Fibroblast of skin of right quadriceps (primary cell): ENCODE results near the gene SH3GLB2.

Source experiments
- DNase-seq: peaks from one replicate; pipeline ENCODE4 v3.0.0-alpha.2; 2013

The SH3GLB2 gene

DNA sequence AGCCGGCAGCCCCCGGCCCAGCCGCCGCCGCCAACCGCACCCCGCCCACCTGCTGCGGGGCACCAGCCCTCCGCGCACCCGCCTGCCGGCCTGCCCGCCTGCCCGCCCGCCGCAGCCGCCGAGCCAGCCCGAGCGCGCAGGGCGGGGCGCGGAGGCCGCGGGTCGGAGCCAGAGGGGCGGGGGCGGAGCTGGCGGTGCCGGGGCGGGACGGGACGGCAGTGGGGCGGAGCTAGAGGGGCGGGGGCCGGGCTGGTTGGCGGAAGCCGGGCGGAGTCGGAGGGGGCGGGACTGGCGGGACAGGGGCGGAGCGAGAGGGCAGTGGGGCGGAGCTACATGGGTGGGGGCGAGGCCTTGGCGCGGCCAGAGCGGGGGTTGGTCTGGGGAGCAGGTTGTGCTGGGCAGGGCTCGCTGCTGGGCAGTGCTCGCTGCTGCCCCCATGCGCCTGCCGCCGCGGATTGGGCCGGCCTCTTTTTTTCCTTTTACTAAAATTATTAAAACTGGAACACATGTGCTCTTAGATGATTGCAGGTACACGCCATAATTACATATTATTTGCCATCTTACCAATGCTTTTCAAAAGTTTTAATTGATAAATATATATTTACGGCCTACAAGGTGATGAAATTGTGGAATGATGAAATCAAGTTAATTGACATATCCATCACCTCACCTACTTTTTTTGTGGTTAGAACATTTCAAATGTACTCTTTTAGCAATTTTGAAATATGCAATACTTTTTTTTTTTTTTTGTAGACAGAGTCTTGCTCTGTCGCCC is at the start of gene SH3GLB2:
SH3GLB2 (minus strand) TSS at position 140 of the 775 bp plus-strand sequence. CDS start 177 bp downstream, outside the sequence.
- peak; percentile 92 for DNase-seq

DNA sequence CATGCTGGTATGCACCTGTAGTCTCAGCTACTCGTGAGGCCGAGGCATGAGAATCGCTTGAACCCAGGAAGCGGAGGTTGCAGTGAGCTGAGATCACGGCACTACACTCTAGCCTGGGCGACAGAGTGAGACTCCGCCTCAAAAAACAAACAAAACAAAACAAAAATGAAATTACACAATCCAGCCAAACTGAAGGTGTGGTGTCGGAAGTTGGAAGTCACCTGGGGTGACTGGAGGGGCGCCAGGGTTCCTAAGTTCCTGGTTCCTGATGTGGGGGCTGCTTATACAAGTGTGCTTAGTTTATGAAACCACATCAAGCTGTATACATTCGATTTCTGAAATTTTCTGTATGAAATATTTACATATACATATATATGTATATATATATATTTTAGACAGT is 49.1 kb upstream of the SH3GLB2 start:
- DNase-seq: no peak

DNA sequence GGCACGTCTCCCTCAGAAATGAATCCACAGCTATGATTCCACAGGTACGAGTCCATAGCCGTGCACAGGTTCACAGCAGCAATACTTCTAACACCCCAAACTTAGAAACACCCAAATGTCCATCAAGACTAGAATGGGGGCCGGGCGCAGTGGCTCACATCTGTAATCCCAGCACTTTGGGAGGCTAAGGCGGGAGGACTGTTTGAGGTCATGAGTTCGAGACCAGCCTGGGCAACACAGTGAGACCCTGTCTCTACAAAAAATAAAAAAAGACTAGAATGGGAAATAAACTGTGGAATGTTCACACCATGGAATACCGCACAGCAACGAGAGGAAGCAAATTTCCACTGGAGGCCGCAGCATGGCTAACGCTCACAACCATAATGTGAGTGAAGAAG is 48.5 kb upstream of the SH3GLB2 start:
- no peak for DNase-seq

DNA sequence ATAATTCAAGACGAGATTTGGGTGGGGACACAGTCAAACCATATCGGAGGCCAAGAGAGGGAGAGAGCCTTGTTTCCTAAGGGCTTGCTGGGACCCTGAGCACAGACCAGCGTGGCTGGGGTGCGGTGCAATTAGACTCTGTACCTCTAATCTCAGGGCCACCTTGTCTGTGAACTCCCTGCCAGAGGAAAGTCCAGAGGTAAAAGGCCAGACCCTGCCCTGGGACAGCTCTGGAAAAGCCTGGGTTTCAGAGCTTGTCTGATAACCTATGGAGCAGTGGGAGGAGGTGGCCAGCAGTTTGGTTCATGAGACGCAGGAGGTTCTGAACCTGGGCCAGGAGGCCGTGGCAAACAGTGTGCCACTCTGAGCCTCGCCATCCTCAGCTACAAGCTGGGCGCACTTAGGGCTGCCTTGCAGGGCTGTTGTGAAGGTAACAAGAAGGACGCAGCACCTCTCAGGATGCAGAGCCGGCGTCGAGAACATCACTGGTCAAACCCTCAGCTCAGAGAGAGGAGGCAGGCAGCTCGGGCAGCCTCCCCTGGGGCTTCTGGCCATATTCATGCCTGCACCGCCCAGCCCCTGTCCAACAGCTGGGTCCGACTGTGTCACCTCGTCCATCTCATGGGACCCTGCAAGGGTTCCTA is 48.0 kb upstream of the SH3GLB2 start:
- no peak for DNase-seq

DNA sequence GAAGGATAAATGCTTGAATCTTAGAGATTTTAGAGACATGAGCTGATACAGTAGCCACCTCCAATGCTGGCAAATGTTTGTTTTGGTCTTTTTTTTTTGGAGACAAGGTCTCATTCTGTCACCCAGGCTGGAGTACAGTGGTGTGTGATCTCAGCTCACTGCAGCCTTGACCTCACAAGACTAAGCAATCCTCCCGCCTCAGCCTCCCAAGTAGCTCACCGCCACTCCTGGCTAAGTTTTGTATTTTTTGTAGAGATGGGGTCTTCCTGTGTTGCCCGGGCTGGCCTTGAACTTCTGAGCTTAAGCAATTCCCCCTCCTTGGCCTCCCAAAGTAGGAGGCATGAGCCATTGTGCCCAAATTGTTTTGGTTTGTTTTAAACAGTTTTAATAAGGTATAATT is 46.0 kb upstream of the SH3GLB2 start:
- no peak for DNase-seq

DNA sequence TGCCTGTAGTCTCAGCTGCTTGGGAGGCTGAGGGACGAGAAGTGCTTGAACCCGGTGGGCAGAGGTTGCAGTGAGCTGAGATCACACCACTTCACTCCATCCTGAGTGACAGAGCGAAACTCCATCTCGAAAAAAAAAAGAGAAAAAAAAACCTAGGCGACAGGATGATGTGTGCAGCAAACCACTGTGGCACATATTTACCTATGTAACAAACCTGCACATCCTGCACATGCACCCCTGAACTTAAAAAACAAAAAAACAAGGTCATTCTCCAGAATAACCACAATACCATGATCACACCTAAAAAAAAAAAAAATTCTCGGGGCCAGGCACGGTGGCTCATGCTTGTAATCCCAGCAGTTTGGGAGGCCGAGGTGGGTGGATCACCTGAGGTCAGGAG is 45.3 kb upstream of the SH3GLB2 start:
- no peak for DNase-seq

DNA sequence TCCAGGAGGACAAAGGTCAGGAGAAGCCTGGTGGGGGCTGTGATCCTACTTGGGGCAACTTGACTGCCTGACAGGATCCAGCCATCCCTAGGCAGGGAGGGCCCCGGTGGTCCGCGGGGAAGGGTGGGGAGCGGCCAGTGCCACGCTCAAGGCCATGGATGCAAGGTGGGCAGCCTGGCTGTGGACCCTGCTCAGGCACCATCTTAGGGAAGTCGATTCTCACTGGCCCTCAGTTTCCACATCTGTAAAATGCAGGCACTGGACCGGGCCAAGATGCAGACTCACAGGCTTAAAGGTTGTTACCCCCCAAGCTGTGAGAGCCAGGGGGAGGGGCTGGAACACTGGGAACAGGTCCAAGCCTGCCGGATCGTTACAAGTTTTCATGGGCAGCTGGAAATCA is 44.0 kb upstream of the SH3GLB2 start:
- DNase-seq: no peak

DNA sequence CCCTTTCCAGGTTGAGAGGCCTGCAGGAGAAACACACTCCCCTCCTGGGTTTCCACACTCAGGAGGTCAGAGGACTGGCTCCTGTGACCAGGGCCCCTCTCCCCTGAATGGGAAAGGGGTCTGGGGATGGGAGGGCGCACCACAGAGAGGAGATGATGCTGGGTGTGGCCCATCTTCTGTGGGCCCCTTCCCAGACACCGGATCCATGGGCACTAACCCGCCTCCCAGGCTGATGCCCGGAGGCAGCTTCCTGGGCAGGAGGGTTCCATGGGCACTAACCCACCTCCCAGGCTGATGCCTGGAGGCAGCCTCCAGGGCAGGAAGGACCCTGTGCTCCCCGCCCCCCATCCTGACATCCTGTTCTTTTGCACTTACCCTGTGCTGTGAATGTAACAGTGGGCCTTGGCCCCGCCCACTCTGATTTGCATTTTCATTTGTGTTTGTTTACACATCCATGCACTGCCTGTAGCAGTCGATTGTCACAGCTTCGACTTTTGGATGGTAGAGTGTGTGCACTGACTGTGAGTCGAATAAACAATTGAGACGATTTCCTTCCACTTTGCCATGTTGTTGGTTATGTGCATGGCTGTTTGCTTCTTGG is 43.5 kb upstream of the SH3GLB2 start:
- DNase-seq: no peak

DNA sequence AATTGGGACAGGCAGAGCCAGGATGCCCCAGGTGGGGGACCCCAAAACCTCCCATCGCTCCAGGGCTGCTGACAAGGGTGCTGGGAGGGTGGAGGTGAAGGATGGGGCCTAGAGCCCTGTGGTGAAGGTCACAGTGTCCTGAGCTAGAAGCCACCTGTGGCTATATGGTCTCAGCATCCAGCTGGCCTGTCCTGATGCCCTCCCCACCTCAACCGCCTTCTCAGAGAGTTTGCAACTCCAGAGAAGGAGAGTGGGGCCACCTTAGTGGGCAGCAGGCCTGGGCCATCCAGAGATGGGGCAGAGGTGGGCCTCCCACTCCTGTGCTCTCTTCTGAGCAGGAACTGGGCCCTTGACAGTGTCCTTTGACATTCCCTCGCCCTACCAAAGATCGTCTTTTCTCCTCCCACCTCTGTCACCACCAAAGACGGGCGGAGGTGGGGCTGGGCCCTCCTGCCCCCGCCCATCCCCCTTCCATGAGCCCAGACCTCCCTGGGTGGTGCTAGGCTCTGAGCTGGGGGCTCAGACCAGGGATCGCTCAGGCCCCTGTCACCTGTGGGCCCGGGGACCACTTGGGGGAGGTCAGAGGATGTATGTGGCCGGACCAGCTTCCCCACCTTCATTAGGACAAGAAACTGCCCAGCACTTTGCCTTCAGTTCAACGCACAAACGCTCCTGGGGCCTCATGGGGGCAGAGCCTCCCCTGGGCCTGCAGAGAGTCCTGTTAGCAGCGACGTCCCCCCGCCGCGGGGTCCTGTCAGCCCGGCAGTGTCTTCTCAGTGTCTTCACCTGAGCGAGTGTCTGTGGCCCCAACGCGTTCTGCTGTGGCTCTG is 42.8 kb upstream of the SH3GLB2 start:
- DNase-seq: no peak

DNA sequence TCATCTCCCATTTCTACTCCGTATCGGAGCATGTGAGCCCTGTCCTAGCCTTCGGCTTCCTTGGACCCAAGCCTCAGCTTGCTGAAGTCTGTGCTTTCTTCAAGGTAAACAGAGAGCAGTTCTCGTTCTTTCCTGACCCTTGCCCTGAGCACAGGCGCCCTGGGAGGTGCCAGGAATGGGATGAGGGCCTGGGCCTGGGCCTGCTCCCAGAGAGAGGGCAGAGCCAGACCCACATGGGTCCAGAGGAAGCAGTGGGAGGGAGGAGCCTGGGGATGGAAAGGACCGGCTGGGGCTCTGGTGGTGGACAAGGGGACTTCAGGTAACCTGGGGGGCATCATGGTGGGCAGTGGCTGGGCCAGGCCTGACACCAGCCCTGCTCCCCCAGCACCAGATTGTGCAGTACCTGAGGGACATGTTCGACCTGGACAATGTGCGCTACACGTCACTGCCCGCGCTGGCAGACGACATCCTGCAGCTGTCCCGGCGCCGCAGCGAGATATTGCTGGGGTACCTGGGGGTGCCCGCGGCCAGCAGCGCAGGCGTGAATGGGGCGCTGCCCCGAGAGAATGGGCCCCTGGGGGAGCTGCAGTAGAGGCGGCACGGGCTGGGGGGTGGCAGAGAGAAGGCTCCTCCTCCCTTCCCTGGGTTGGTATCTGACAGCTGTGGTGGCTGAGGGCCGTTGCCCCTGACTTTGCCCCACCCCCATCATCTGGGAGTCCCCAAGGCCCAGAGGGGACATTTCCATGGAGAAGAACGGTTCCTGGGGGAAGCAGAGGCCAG is 41.9 kb upstream of the SH3GLB2 start:
- DNase-seq: no peak

DNA sequence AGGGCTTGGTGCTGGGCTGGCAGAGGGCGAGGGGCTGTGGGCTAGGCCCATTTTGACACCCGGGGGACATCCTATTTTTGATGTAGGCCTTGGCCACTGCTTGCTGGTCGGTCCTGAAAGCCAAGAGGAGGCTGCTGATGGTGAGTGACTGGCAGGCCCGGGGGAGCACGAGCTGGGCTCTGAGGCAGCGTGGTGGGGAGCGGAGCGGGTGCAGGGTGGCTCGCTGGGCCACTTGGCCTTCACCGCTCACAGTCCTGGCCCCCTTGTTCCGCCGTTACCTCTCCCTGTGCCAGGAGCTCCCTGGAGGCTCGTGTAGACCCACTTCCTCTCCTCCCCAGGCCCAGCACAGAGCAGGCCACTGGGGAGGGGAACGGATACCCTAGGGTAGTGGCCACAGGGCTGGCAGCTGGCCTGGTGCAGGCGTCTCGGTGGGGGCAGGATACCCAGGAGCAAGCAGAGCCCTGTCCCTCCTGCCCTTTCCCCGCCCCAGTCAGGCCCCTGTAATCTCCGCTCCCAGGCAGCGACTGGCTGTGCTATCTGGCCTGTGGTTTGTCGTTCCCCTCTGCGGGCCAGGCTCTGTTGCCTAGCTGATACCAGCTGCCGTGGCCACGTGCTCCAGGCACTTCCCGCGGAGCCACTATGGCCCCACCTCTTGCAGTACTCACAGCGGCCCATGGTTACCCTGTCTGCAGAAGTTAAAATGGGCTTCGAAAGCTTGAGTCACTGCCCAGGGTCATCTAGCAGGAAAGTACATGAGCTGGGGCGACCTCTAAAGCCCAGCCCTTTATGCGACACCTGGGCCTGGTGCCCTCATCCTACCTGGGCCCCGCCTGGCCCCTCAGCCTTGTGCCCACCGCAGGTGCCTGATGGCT is 41.1 kb upstream of the SH3GLB2 start:
- DNase-seq: no peak

DNA sequence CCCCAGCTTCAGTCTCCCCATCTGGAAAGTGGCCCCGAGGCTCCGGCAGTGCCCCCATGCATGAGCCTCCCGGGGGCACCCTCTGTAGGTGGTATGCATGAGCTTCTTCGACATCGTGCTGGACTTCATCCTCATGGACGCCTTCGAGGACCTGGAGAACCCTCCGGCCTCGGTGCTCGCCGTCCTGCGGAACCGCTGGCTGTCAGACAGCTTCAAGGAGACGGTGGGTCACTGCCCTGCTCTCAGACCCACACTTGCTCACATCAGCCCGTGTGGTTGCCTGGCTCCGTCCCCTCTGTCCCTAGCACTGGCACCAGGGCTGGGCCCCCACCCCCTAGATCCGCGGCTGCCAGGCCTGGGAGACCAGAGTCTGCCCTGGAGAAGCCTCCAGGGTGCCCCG is 40.0 kb upstream of the SH3GLB2 start:
- DNase-seq: no peak

DNA sequence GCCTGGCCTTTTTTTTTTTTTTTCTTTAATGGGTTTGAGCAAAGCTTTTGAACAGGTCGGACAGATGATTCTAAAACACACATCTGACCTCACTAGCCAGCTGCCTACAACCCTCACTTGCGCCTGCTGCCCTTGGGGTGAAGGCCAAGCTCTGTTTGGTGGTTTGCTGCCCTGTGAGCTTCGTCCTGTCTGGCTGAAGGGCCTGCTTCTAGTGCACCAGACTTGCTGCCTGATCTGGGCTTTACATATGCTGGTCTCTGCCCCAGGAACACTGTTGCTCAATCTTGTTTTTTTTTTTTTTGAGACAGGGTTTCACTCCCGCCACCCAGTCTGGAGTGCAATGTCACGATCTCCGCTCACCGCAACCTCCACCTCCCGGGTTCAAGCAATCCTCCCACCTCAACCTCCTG is 36.4 kb upstream of the SH3GLB2 start:
- DNase-seq: no peak

DNA sequence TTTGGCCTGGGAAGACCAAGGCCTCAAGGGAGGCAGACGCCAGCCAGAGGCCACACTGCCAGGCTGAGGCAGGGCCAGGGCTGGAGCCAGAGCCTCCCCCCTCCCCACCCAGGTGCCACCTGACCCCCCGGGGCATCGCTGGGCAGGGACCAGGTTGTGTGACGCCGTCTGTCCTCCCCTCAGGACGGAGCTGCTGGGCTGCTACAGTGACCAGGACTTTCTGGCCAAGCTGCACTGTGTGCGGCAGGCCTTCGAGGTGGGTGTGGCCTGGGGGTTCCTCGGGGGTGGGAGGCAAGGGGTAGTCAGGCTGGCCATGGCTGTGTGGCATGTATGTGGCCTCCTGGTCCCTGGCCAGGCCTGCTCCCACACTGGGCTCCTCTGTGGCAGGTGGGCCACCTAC is 34.9 kb upstream of the SH3GLB2 start:
- no peak for DNase-seq

DNA sequence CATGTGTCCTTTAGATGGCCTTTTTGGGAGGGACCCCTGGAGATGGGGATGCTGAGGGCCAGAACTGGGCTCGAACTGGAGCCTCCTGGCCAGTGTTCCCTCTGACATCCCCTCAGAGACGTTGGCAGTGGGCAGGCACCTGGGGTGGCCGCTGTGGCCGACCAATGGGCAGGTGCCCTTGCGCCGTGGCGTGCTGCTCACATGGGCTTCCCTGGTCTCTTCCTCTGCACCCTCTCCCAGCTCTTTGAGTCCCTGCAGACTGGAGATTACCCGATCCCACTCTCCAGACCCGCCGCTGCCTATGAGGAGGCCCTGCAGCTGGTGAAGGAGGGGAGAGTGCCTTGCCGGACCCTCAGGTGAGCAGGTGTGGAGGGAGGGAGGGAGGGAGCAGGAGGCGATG is 32.9 kb upstream of the SH3GLB2 start:
- DNase-seq: no peak

DNA sequence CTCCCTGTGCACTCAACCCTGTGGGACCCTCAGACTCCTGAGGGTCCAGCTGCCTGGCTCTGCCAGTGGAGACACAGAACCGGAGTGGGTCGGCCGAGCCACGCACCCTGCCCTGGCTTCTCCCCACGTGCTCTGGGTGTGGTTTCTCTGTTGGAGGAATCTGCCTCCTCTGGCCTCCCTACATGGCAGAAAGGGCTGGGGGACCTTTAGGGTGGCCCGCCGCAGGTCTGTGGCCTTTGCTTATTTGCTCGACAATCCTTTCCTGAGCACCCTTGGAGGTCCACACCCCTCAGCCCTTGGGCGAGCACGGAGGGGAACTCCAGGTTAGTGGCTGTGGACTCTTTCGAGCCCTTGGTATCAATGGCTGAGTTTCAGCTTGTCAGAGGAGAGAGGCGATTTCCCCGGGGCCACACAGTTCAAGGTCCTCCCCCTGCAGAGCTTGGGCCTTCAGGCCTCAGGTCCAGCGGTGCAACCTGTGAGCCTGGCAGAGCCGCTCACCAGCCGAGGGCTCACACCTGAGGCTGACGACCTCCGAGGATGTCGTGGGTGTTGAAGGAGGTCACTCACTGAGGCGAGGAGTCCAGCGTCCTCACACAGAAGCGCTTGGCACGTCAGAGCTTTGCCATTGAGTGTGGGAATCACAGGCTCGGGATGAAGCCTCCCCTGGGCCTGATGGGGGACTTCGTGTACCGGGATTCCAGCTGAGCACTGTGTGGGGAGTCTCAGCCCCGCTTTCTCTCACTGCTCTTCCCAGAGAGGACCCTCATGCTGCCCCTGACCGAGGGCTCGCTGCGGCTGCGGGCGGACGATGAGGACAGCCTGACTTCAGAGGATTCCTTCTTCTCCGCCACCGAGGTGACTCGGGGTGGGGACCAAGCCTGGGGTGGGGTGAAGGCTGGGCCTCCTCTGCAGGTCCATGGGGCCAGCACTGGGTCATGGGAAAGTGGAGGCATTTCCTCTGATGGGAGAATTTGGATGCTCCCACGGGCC is 32.0 kb upstream of the SH3GLB2 start:
- DNase-seq: no peak

DNA sequence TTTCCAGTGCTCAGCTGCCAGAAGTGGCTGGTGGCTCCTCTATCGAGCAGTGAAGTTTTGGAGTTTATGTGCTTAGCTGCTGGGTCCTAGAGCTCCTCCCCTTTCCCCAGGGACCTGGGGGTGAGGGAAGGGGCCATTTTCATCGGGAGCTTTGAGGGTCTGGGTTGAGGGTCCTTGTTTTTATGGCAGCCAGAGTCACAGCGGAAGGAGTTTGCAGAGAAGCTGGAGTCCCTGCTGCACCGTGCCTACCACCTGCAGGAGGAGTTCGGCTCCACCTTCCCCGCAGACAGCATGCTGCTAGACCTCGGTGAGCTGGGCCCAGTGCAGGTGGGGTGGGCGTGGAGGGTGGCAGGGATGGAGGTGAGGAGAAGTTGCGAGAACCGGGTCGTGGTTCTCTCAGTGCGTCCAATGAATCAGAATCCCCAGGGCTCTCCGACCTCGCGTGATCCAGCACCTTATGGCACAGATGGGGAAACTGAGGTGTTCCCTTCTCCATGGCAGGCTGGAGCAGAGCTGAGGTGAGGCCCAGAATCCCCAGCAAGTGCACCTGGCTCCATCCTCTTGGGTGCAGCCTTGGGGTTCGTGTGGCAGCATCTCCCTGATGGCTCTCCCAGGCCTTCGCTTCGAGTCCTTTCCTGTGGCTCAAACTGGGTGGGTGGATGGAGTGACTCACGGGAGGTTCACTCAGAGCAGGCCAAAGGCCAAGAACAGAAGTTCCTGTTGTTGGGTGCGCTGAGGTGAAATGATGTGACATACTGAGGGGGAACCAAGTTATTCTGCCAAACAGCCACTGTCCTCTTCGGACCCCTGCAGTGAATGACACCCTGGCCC is 31.0 kb upstream of the SH3GLB2 start:
- DNase-seq: no peak

DNA sequence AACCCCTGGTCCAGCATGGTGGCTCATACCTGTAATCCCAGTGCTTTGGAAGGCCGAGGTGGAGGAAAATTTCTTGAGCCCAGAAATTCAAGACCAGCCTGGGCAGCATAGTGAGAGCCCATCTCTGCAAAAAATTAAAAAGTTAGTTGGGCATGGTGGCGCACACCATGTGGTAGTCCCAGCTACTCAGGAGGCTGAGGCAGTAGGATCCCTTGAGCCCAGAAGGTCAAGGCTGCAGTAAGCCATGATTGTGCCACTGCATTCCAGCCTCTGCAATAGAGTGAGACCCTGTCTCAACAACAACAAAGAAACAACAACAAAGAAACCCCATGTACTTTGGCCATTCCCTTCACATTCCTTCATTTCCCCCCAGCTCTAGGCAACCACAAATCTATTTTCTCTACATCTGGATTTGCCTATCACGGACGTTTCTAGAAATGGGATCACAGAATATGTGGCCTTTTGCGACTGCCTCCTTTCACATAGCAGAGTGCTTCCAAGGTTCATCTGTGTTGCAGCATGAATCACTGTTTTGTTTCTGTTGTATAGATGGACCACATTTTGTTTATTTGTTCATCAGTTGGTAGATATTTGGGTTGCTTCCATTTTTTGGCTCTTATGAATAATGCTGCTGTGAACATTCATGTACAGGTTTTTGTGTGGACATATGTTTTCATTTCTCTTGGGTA is 26.2 kb upstream of the SH3GLB2 start:
- no peak for DNase-seq

DNA sequence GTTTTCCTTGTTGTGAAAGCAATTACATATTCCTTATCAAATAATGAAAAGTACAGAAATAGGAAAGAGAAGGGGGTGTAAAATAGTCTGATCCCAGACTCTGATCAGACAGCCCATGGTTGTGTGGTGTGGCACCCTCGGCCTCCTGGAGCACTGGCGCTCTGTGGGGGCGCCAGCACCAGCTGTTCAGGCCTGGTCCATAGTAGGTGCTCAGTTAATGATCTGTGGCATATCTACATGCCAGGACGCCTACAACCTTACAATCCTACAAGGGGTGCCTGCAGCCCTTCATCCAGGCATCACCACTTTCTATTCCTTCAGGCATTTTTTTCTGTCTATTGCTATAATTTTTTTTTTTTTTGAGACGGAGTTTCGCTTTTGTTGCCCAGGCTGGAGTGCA is 24.9 kb upstream of the SH3GLB2 start:
- no peak for DNase-seq
